ENCODE measurements around the gene SCNN1G. TPM values are rescaled to one million over a fixed set of nuclear protein-coding genes. Genes with fewer than 3 reads are reported as not detected.

The SCNN1G gene
- total RNA-seq, 2 experiments from 2014 or later: not detected

DNA sequence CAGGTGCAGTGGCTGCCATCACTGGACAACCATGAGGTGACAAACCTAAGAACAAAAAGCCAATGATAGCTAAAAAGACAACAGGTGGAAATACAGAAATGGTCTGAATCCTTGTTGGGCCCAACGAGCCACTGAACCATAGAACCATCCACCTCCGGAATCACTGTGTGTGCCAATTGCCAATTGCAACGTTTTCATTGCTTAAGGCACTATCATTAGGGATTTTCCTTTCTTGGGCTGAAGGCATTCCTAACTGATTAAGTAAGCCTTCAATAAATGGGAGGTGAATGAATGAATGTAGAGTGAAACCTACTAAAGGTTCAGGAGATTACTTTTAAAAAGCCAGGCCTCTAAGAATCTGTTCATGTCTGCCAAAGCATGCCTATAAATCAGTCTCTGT, 36.9 kb upstream of the SCNN1G start:
- Mint-ChIP-seq H3K9me3 (no peaks in the 10 kb centered on the region), H3K36me3 (no peaks in the 10 kb centered on the region), H3K27ac (no peak overlapping the region), H3K4me1 (peaks cover 30% of the 10 kb centered on the region), H3K4me3 (no peak overlapping the region), H3K27me3 (no peaks in the 10 kb centered on the region)
- no peak for ATAC-seq (ENCODE audit: low read depth)
- POLR2A ChIA-PET: no interaction called here
- no peak for DNase-seq

DNA sequence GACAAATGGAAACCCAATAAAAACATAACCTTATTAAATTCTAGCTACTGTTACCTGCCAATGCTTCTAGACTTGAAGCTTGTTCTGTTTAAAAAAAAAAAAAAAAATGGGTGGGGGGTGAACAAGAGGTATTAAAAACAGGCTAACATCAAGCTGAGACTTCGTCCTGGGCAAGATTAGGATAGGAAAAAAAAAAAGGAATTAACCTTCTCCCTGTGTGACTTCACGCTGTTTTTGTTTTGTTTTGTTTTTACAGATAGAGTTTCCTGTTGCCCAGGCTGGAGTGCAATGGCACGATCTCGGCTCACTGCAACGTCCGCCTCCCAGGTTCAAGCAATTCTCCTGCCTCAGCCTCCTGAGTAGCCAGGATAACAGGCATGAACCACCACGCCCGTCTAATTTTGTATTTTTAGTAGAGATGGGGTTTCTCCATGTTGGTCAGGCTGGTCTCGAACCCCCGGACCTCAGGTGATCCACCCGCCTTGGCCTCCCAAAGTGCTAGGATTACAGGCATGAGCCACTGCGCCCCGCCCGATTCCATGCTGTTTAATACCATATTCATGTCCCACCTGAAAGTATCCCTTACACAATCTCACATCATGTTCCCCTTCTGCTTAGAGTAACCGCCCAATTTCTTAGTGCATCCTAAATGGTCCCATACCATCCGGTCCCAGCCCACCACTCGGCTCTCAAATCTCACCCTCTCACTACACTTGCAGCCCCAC, 35.5 kb upstream of the SCNN1G start:
- no peak overlapping the region for H3K4me3 Mint-ChIP-seq
- POLR2A ChIA-PET: interaction anchor here (0.6 kb wide), 1 partner anchor 15 kb away, joined by 3 read pairs; no protein-coding TSS in a partner anchor
- peaks cover 30% of the 10 kb centered on the region for H3K4me1 Mint-ChIP-seq

GRCh38 chr16:23147666-23148065, 34.9 kb upstream of the SCNN1G start:
- Mint-ChIP-seq H3K27ac (no peak overlapping the region), H3K9me3 (no peaks in the 10 kb centered on the region), H3K27me3 (peaks cover 9% of the 10 kb centered on the region), H3K4me3 (peak overlapping the region; percentile 88), H3K36me3 (no peaks in the 10 kb centered on the region), H3K4me1 (peaks cover 26% of the 10 kb centered on the region)
- ATAC-seq (ENCODE audit: low read depth): no peak
- POLR2A ChIA-PET: no interaction called here
- DNase-seq: no peak

More for the DNA sequence above, 35.5 kb upstream of the SCNN1G start:
- no peaks in the 10 kb centered on the region for H3K9me3 Mint-ChIP-seq
- no peak for DNase-seq
- H3K36me3 Mint-ChIP-seq: no peaks in the 10 kb centered on the region
- H3K27me3 Mint-ChIP-seq: peaks cover 4% of the 10 kb centered on the region
- no peak for ATAC-seq (ENCODE audit: low read depth)
- no peak overlapping the region for H3K27ac Mint-ChIP-seq

GRCh38 chr16:23148166-23148512, 34.4 kb upstream of the SCNN1G start:
- ATAC-seq (ENCODE audit: low read depth) (no peak), DNase-seq (no peak)
- H3K27me3 Mint-ChIP-seq: peaks cover 9% of the 10 kb centered on the region
- H3K4me3 Mint-ChIP-seq: peak overlapping the region; percentile 88
- POLR2A ChIA-PET: no interaction called here
- H3K4me1 Mint-ChIP-seq: peaks cover 26% of the 10 kb centered on the region
- peak overlapping the region; percentile 77 for H3K27ac Mint-ChIP-seq
- no peaks in the 10 kb centered on the region for H3K9me3 Mint-ChIP-seq
- no peaks in the 10 kb centered on the region for H3K36me3 Mint-ChIP-seq

DNA sequence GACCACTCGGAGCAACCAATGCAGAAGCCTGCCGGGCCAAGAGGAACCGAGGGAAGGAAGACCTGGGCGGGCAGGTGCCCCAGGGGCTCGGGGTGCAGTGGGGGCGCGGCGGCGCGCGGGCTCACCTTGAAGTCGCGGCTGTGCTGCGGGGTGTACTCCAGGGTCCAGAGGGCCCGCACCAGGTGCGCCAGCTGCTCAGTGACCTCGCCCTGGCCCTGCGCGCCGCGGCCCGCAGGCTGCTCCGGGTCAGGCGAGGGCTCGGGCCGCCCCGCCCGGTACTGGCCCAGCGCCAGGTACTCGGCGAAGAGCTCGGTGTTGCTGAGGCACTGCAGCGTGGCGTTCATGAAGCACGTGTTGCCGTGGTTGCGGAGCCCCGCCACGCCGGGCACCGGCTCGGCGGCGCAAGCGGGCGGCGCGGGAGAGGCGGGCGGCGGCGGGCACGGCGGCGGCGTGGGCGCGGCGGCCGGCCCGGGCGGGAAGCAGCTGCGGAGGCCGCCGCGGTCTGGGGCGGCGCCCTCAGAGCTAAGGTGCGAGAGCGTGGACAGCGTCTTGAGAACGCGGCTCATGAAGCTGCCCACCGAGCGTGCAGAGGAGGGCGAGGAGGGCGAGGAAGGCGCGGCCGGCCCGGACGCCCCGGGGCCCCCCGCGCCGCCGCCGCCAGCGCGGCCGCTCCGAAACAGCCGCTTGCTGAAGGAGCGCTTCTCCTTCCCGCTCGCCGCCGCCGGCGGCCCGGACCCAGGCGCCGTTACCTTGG, 33.9 kb upstream of the SCNN1G start:
- ATAC-seq (ENCODE audit: low read depth): peak; percentile 16
- H3K4me3 Mint-ChIP-seq: peak overlapping the region; percentile 88
- H3K27ac Mint-ChIP-seq: peak overlapping the region; percentile 77
- DNase-seq: peak; percentile 69
- peaks cover 25% of the 10 kb centered on the region for H3K4me1 Mint-ChIP-seq
- H3K36me3 Mint-ChIP-seq: no peaks in the 10 kb centered on the region
- H3K27me3 Mint-ChIP-seq: peaks cover 9% of the 10 kb centered on the region
- no peaks in the 10 kb centered on the region for H3K9me3 Mint-ChIP-seq
- POLR2A ChIA-PET: interaction anchor here (1.4 kb wide), 1 partner anchor 53 kb away, joined by 4 read pairs; no protein-coding TSS in a partner anchor

DNA sequence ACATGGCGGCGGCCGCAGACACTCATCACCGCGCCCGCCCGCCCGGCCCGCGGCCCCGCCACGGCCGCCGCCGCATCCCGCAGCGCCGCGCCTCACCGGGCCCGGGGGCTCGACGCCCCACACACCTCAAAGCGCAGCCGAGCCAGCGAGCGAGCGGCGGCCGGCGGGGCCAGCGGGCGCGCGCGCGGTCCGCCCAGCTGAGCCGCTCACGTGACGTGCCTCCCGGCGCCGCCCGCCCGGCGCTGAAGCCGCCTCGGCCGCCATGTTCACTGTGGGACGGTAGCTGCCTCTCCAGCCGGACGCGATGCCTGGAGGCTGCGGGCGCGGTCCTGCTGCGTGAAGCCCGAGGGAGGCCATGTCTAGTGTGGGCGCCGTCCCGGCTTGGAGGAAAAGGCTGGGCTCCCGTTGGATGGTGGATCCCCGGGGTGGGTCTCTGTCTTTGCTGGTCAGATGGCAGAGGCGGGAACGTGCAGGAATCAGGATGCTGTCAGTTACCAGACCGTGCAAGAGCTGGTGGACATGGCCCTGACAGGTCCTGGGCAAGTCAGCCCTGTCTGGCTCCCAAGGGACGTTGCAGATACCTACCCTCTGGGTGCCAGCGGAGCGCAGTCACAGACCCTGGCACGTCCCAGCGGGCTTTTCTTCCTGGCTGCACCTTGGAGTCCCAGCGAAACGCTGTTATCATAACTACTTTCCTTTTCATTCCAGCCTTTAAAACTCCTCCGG, 33.1 kb upstream of the SCNN1G start, which contains the start of gene USP31:
TSS of gene USP31 (minus strand) at position 186 of the 726 bp plus-strand sequence. CDS start at position 4, 182 bp downstream.
- Mint-ChIP-seq H3K27me3 (peaks cover 12% of the 10 kb centered on the region), H3K36me3 (no peaks in the 10 kb centered on the region), H3K4me3 (peak within 1 kb of the TSS; percentile 88), H3K4me1 (peaks cover 21% of the 10 kb centered on the region), H3K9me3 (no peaks in the 10 kb centered on the region), H3K27ac (peak within 1 kb of the TSS; percentile 77)
- POLR2A ChIA-PET: interaction anchor here (1.4 kb wide), 1 partner anchor 53 kb away, joined by 4 read pairs; no protein-coding TSS in a partner anchor
- ATAC-seq (ENCODE audit: low read depth) (peak; percentile 99), DNase-seq (peak; percentile 90)

- Mint-ChIP-seq H3K27me3 (peaks cover 16% of the 10 kb centered on the region), H3K36me3 (no peaks in the 10 kb centered on the region), H3K9me3 (no peaks in the 10 kb centered on the region), H3K4me1 (peaks cover 19% of the 10 kb centered on the region), H3K27ac (peak overlapping the region; percentile 72), H3K4me3 (peak overlapping the region; percentile 85)
- POLR2A ChIA-PET: interaction anchor here (1.4 kb wide), 1 partner anchor 54 kb away, joined by 4 read pairs; no protein-coding TSS in a partner anchor
- no peak for ATAC-seq (ENCODE audit: low read depth)
- DNase-seq: no peak
Measured at GRCh38 chr16:23149993-23150364, 32.6 kb upstream of the SCNN1G start.

GRCh38 chr16:23152386-23153178, 30.0 kb upstream of the SCNN1G start:
- peaks cover 28% of the 10 kb centered on the region for H3K27me3 Mint-ChIP-seq
- no peak overlapping the region for H3K27ac Mint-ChIP-seq
- no peak for ATAC-seq (ENCODE audit: low read depth)
- POLR2A ChIA-PET: no interaction called here
- no peak for DNase-seq
- H3K36me3 Mint-ChIP-seq: no peaks in the 10 kb centered on the region
- no peak overlapping the region for H3K4me3 Mint-ChIP-seq
- H3K9me3 Mint-ChIP-seq: no peaks in the 10 kb centered on the region
- peaks cover 18% of the 10 kb centered on the region for H3K4me1 Mint-ChIP-seq

GRCh38 chr16:23155445-23156049, 27.0 kb upstream of the SCNN1G start:
- POLR2A ChIA-PET: no interaction called here
- H3K4me1 Mint-ChIP-seq: peaks cover 6% of the 10 kb centered on the region
- no peaks in the 10 kb centered on the region for H3K36me3 Mint-ChIP-seq
- DNase-seq: no peak
- no peak for ATAC-seq (ENCODE audit: low read depth)
- H3K4me3 Mint-ChIP-seq: no peak overlapping the region
- H3K27me3 Mint-ChIP-seq: peaks cover 34% of the 10 kb centered on the region
- no peak overlapping the region for H3K27ac Mint-ChIP-seq
- H3K9me3 Mint-ChIP-seq: no peaks in the 10 kb centered on the region

DNA sequence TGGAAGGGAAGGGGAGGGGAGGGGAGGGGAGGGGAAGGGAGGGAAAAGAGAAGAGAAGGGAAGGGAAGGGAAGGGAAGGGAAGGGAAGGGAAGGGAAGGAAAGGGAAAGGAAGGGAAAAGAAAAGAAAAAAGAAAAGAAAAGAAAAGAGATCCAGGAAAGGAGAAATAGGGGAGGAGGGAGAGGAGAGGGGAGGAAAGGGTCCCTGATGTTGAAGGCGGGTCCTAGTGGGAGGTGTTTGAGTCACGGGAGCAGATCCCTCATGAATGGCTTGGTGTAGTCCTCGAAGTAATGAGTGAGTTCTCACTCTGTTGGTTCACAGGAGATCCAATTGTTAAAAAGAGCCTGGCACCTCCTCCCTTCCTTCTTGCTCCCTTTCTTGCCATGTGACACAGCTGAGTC, 26.4 kb upstream of the SCNN1G start:
- POLR2A ChIA-PET: no interaction called here
- ATAC-seq (ENCODE audit: low read depth): no peak
- no peak for DNase-seq
- Mint-ChIP-seq H3K4me3 (no peak overlapping the region), H3K27ac (no peak overlapping the region), H3K27me3 (peaks cover 35% of the 10 kb centered on the region), H3K9me3 (no peaks in the 10 kb centered on the region), H3K36me3 (no peaks in the 10 kb centered on the region), H3K4me1 (peaks cover 6% of the 10 kb centered on the region)

- H3K4me3 Mint-ChIP-seq: peak overlapping the region; percentile 58
- no peak for DNase-seq
- peak overlapping the region; percentile 86 for H3K27ac Mint-ChIP-seq
- no peaks in the 10 kb centered on the region for H3K36me3 Mint-ChIP-seq
- H3K4me1 Mint-ChIP-seq: peaks cover 6% of the 10 kb centered on the region
- H3K27me3 Mint-ChIP-seq: peaks cover 32% of the 10 kb centered on the region
- peak; percentile 42 for ATAC-seq (ENCODE audit: low read depth)
- POLR2A ChIA-PET: interaction anchor here (0.6 kb wide), 2 partner anchors 272 to 352 kb away, joined by 3 read pairs; no protein-coding TSS in a partner anchor
- H3K9me3 Mint-ChIP-seq: no peaks in the 10 kb centered on the region
Measured at GRCh38 chr16:23156946-23157460, 25.5 kb upstream of the SCNN1G start.

DNA sequence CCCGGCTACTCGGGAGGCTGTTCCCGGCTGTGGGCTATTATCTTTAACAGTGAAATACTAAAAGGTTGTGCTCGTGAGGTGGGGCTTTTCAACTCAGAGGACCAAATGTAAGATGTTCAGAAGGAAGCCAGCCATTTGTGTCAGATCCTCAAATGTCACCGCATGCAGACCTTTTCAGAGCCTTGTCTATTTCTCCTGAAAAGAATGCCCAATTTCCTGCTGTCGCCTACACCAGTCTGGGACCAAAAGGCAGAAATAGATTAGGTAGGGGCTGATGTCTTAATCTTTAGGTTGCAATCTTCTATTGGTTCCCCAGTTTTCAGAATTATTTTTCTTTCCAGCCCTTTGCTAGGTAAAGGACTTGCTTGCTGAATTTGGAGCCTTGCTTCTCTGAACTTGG, 24.4 kb upstream of the SCNN1G start:
- peaks cover 6% of the 10 kb centered on the region for H3K4me1 Mint-ChIP-seq
- DNase-seq: no peak
- POLR2A ChIA-PET: no interaction called here
- peaks cover 26% of the 10 kb centered on the region for H3K27me3 Mint-ChIP-seq
- ATAC-seq (ENCODE audit: low read depth): no peak
- no peaks in the 10 kb centered on the region for H3K36me3 Mint-ChIP-seq
- H3K9me3 Mint-ChIP-seq: no peaks in the 10 kb centered on the region
- no peak overlapping the region for H3K4me3 Mint-ChIP-seq
- H3K27ac Mint-ChIP-seq: no peak overlapping the region
